Neural cell (in vitro differentiated cells): ENCODE measurements around the gene MPPED1. TPM values are rescaled to one million over a fixed set of nuclear protein-coding genes. Genes with fewer than 3 reads are reported as not detected.

Experiments used
- H2AFZ ChIP-seq: fragments of 200-600, 300-800 bp; sonication (generic), shearing (Covaris generic); 2 replicates; pipeline ENCODE4 v1.6.0; 2014; ENCODE audit warnings: low read depth, mild to moderate bottlenecking, antibody characterized with exemption, low read length, moderate library complexity
- H3F3A ChIP-seq: fragments of 200-600 bp; shearing (Covaris generic); 2 replicates; pipeline ENCODE4 v1.6.1; 2016; ENCODE audit warnings: mild to moderate bottlenecking, moderate library complexity, mixed read lengths, antibody characterized with exemption, low read length; ENCODE audit not compliant: insufficient read depth, poor library complexity, severe bottlenecking
- H3K27ac ChIP-seq: fragments of 200-600, 300-800 bp; sonication (generic), shearing (Covaris generic); 2 replicates; pipeline ENCODE4 v1.5.1; 2014; ENCODE audit warnings: mild to moderate bottlenecking, low read length, moderate library complexity
- H3K27me3 ChIP-seq: fragments of 300-800, 200-600 bp; sonication (generic), shearing (Covaris generic); 2 replicates; pipeline ENCODE4 v1.6.0; 2014; ENCODE audit warnings: mild to moderate bottlenecking, low read depth, low read length, moderate library complexity; ENCODE audit not compliant: insufficient read depth
- H3K36me3 ChIP-seq: fragments of 300-800, 200-600 bp; sonication (generic), shearing (Covaris generic); 2 replicates; pipeline ENCODE4 v1.5.1; 2014; ENCODE audit warnings: mild to moderate bottlenecking, antibody characterized with exemption, low read length, moderate library complexity; ENCODE audit not compliant: insufficient read depth
- H3K4me2 ChIP-seq: fragments of 300-800, 200-600 bp; sonication (generic), shearing (Covaris generic); 2 replicates; pipeline ENCODE4 v1.6.0; 2014; ENCODE audit warnings: mild to moderate bottlenecking, low read length
- H3K4me3 ChIP-seq: fragments of 300-800, 200-600 bp; sonication (generic), shearing (Covaris generic); 2 replicates; pipeline ENCODE4 v1.5.1; 2014; ENCODE audit warnings: mild to moderate bottlenecking, low read length, moderate library complexity
- H3K79me2 ChIP-seq: fragments of 200-600 bp; shearing (Covaris generic); replicated peaks from 2 replicates; pipeline ENCODE4 v1.6.0; 2014; ENCODE audit warnings: mild to moderate bottlenecking, low read length, moderate library complexity; ENCODE audit not compliant: insufficient read depth
- H3K9ac ChIP-seq: fragments of 300-800, 200-600 bp; sonication (generic), shearing (Covaris generic); 2 replicates; pipeline ENCODE4 v1.6.1; 2016; ENCODE audit warnings: mild to moderate bottlenecking, low read length, mixed read lengths
- H3K9me2 ChIP-seq: fragments of 200-600 bp; shearing (Covaris generic); 2 replicates; pipeline ENCODE4 v1.6.1; 2016; ENCODE audit warnings: mild to moderate bottlenecking, low read length, mixed read lengths; ENCODE audit not compliant: insufficient read depth
- H3K9me3 ChIP-seq: fragments of 200-600, 300-800 bp; sonication (generic), shearing (Covaris generic); 2 replicates; pipeline ENCODE4 v1.6.1; 2016; ENCODE audit warnings: mild to moderate bottlenecking, mixed run types, low read length, moderate library complexity, mixed read lengths
- H4K20me1 ChIP-seq: fragments of 200-600 bp; shearing (Covaris generic); 2 replicates; pipeline ENCODE4 v1.6.1; 2016; ENCODE audit warnings: mild to moderate bottlenecking, mixed run types; ENCODE audit not compliant: insufficient read depth
- CTCF ChIP-seq: fragments of 450-650 bp; IDR thresholded peaks from 2 replicates; pipeline ENCODE4 v1.5.1; 2014; ENCODE audit warnings: antibody characterized with exemption, mild to moderate bottlenecking, moderate library complexity; ENCODE audit not compliant: poor library complexity, severe bottlenecking
- EP300 ChIP-seq: fragments of 450-650 bp; conservative IDR thresholded peaks from 2 replicates; pipeline ENCODE4 v1.6.1; 2014; ENCODE audit warnings: antibody characterized with exemption, mild to moderate bottlenecking, moderate library complexity; ENCODE audit not compliant: poor library complexity, severe bottlenecking
- EZH2 ChIP-seq: fragments of 200-600, 300-800 bp; shearing (Covaris generic), sonication (generic); IDR thresholded peaks from 2 replicates; pipeline ENCODE4 v1.6.1; 2014; ENCODE audit warnings: antibody characterized with exemption, low read length, borderline replicate concordance, mild to moderate bottlenecking; ENCODE audit not compliant: insufficient read depth, poor library complexity, severe bottlenecking
- MXI1 ChIP-seq: fragments of 450-650 bp; conservative IDR thresholded peaks from 2 replicates; pipeline ENCODE4 v1.6.1; 2014; ENCODE audit warnings: antibody characterized with exemption, mild to moderate bottlenecking; ENCODE audit not compliant: poor library complexity, severe bottlenecking
- POLR2AphosphoS5 ChIP-seq: IDR thresholded peaks from 2 replicates; pipeline ENCODE4 v1.6.1; 2012
- RAD21 ChIP-seq: fragments of 450-650 bp; conservative IDR thresholded peaks from 2 replicates; pipeline ENCODE4 v1.6.1; 2014; ENCODE audit warnings: antibody characterized with exemption, mild to moderate bottlenecking, moderate library complexity
- SMC3 ChIP-seq: fragments of 450-650 bp; conservative IDR thresholded peaks from 2 replicates; pipeline ENCODE4 v1.6.1; 2014; ENCODE audit warnings: antibody characterized with exemption, mild to moderate bottlenecking, moderate library complexity; ENCODE audit not compliant: poor library complexity
- TAF1 ChIP-seq: IDR thresholded peaks from 2 replicates; pipeline ENCODE4 v1.6.1; 2012; ENCODE audit warnings: low read depth
- polyA plus RNA-seq: library from polyadenylated mRNA; depleted of rRNA; stranded (reverse); fragments of >200 nt; gene quantifications from 2 replicates; pipeline ENCODE4 v1.2.3, GENCODE V29; 2014
- TF ChIP-seq, protein P1 (sequence below): IDR thresholded peaks from 2 replicates; pipeline ENCODE4 v1.6.1; 2012; ENCODE audit warnings: borderline replicate concordance

Gene MPPED1
- polyA plus RNA-seq, 1 donor from 2014 or later, result 33.4 TPM

DNA sequence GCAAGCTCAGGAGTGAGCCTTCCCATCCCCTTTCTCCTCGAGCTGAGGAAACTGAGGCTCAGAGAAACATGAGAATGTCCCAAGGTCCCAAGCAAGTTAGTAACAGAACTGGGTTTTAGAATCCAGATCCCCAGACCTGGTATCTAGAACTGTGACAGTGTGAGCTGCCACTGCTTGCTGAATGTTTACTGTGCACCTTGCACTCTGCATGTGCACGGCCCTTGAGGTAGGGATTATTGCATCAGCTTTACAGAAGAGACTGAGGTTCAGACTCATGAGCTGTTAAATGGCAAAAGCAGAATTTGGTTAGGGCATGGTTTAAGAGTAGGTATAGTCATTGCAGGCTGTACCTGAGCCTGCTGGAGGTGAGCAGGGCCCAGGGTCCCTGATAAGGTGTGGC, 3.8 kb upstream of the MPPED1 start:
- TF ChIP-seq SMC3 (no peak), MXI1 (no peak), EZH2 (no peak), TAF1 (no peak), POLR2AphosphoS5 (no peak), RAD21 (no peak), EP300 (no peak), CTCF (no peak)
- TF ChIP-seq, protein P1, sequence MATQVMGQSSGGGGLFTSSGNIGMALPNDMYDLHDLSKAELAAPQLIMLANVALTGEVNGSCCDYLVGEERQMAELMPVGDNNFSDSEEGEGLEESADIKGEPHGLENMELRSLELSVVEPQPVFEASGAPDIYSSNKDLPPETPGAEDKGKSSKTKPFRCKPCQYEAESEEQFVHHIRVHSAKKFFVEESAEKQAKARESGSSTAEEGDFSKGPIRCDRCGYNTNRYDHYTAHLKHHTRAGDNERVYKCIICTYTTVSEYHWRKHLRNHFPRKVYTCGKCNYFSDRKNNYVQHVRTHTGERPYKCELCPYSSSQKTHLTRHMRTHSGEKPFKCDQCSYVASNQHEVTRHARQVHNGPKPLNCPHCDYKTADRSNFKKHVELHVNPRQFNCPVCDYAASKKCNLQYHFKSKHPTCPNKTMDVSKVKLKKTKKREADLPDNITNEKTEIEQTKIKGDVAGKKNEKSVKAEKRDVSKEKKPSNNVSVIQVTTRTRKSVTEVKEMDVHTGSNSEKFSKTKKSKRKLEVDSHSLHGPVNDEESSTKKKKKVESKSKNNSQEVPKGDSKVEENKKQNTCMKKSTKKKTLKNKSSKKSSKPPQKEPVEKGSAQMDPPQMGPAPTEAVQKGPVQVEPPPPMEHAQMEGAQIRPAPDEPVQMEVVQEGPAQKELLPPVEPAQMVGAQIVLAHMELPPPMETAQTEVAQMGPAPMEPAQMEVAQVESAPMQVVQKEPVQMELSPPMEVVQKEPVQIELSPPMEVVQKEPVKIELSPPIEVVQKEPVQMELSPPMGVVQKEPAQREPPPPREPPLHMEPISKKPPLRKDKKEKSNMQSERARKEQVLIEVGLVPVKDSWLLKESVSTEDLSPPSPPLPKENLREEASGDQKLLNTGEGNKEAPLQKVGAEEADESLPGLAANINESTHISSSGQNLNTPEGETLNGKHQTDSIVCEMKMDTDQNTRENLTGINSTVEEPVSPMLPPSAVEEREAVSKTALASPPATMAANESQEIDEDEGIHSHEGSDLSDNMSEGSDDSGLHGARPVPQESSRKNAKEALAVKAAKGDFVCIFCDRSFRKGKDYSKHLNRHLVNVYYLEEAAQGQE, result no peak
- H3K9ac ChIP-seq, result no peak overlapping the region
- no peak overlapping the region for H3K27ac ChIP-seq

DNA sequence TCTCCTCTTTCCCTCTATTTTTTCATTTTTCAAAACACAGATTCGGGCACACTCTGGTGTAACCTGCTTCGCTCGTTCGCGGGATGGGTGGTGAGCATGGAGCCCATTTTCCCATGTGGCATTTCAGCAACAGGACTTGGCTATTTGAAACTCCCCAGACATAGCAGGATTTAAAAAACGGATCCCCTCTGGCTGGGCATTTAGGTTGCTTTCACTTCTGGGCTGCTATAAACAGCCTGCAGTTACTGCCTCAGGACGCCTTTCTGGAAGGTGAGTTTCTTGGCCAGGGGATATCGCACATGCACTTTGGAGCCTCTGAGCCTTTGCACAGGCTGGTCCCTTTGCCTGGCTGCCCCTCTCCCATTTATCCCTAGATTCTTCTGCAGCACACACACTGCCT, 2.8 kb upstream of the MPPED1 start:
- no peaks in the 10 kb centered on the region for H3K9me2 ChIP-seq
- H3K4me3 ChIP-seq, result no peak overlapping the region
- H3K9me3 ChIP-seq, result no peaks in the 10 kb centered on the region
- no peaks in the 10 kb centered on the region for H4K20me1 ChIP-seq
- H3K4me2 ChIP-seq, result no peak overlapping the region
- no peak overlapping the region for H3K27ac ChIP-seq
- H3K79me2 ChIP-seq, result no peaks in the 10 kb centered on the region
- H3K27me3 ChIP-seq, result no peaks in the 10 kb centered on the region
- H2AFZ ChIP-seq, result no peak overlapping the region
- H3K9ac ChIP-seq, result no peak overlapping the region
- H3F3A ChIP-seq, result no peaks in the 10 kb centered on the region
- H3K36me3 ChIP-seq, result no peaks in the 10 kb centered on the region
- TF ChIP-seq EP300 (no peak), TAF1 (no peak), POLR2AphosphoS5 (no peak), RAD21 (no peak), CTCF (no peak), SMC3 (no peak), EZH2 (no peak), MXI1 (no peak)
- TF ChIP-seq, protein P1, result no peak

More for the DNA sequence above, 3.8 kb upstream of the MPPED1 start:
- Histone ChIP-seq H3K9me2 (no peaks in the 10 kb centered on the region), H3K79me2 (no peaks in the 10 kb centered on the region), H4K20me1 (no peaks in the 10 kb centered on the region), H3K36me3 (no peaks in the 10 kb centered on the region), H3F3A (no peaks in the 10 kb centered on the region), H2AFZ (no peak overlapping the region), H3K4me3 (no peak overlapping the region), H3K4me2 (no peak overlapping the region), H3K27me3 (no peaks in the 10 kb centered on the region), H3K9me3 (no peaks in the 10 kb centered on the region)
